ENCODE measurements around the gene MMP17.
"Not testable (repeated sequence)": the region's sequence is repeated elsewhere in the genome, so short reads cannot be mapped to it uniquely, and the experiment has no call there.

MMP17 gene

GRCh38 chr12:131860472-131861260 is 32.5 kb downstream of the MMP17 start:
- H3K4me3 ChIP-seq: peak overlapping the region in 3 of 7 experiments; percentile 5 to 20 (median 6)
- H3K27ac ChIP-seq: peak overlapping the region in 13 of 21 experiments; percentile 3 to 70 (median 21)

- H3K4me3 ChIP-seq: no peak overlapping the region
Measured at GRCh38 chr12:131861261-131862083, 33.3 kb downstream of the MMP17 start.

GRCh38 chr12:131862084-131862441 is 33.9 kb downstream of the MMP17 start:
- Histone ChIP-seq H3K4me3 (no peak overlapping the region), H3K27ac (no peak overlapping the region)

More at GRCh38 chr12:131861261-131862083, 33.3 kb downstream of the MMP17 start:
- H3K27ac ChIP-seq: peak overlapping the region in 7 of 21 experiments; percentile 11 to 70 (median 35)

- no peak overlapping the region for H3K4me3 ChIP-seq
- H3K27ac ChIP-seq: peak overlapping the region in 3 of 21 experiments; percentile 9 to 79 (median 72)
Measured at GRCh38 chr12:131862600-131862993, 34.4 kb downstream of the MMP17 start.

GRCh38 chr12:131862994-131863710 is 35.0 kb downstream of the MMP17 start:
- no peak overlapping the region for H3K4me3 ChIP-seq
- H3K27ac ChIP-seq: peak overlapping the region in 4 of 21 experiments; percentile 9 to 79 (median 54)

- Histone ChIP-seq H3K4me3 (no peak overlapping the region), H3K27ac (peak overlapping the region in 4 of 21 experiments; percentile 9 to 79 (median 54))
Measured at GRCh38 chr12:131863711-131864396, 35.7 kb downstream of the MMP17 start.

GRCh38 chr12:131864469-131864868 is 36.3 kb downstream of the MMP17 start:
- H3K27ac ChIP-seq: peak overlapping the region in 1 of 21 experiments; percentile 21
- H3K4me3 ChIP-seq: no peak overlapping the region

- peak overlapping the region in 1 of 21 experiments; percentile 5 for H3K27ac ChIP-seq
Measured at GRCh38 chr12:131865180-131865875, 37.1 kb downstream of the MMP17 start.

GRCh38 chr12:131867471-131867870 is 39.3 kb downstream of the MMP17 start:
- no peak overlapping the region for H3K27ac ChIP-seq
- H3K4me3 ChIP-seq: no peak overlapping the region

More at GRCh38 chr12:131865180-131865875, 37.1 kb downstream of the MMP17 start:
- no peak overlapping the region for H3K4me3 ChIP-seq

- no peak overlapping the region for H3K4me3 ChIP-seq
Measured at GRCh38 chr12:131867891-131868675, 39.9 kb downstream of the MMP17 start.

GRCh38 chr12:131869871-131870418 is 41.8 kb downstream of the MMP17 start:
- Histone ChIP-seq H3K27ac (no peak overlapping the region), H3K4me3 (no peak overlapping the region)

More at GRCh38 chr12:131867891-131868675, 39.9 kb downstream of the MMP17 start:
- no peak overlapping the region for H3K27ac ChIP-seq

GRCh38 chr12:131871677-131872076 is 43.5 kb downstream of the MMP17 start:
- Histone ChIP-seq H3K27ac (peak overlapping the region in 1 of 21 experiments; percentile 37), H3K4me3 (no peak overlapping the region)

GRCh38 chr12:131872154-131873051 is 44.2 kb downstream of the MMP17 start:
- peak overlapping the region in 4 of 21 experiments; percentile 29 to 57 (median 36) for H3K27ac ChIP-seq

GRCh38 chr12:131873293-131873692 is 45.1 kb downstream of the MMP17 start:
- Histone ChIP-seq H3K4me3 (no peak overlapping the region), H3K27ac (no peak overlapping the region)

More at GRCh38 chr12:131872154-131873051, 44.2 kb downstream of the MMP17 start:
- no peak overlapping the region for H3K4me3 ChIP-seq

GRCh38 chr12:131874972-131875371 is 46.8 kb downstream of the MMP17 start:
- not testable (repeated sequence) for H3K27ac ChIP-seq, H3K4me3 ChIP-seq

- not testable (repeated sequence) for H3K27ac ChIP-seq, H3K4me3 ChIP-seq
Measured at GRCh38 chr12:131877216-131877615, 49.0 kb downstream of the MMP17 start.

- not testable (repeated sequence) for H3K4me3 ChIP-seq, H3K27ac ChIP-seq
Measured at GRCh38 chr12:131878436-131878835, 50.2 kb downstream of the MMP17 start.
